ENCODE data around the gene CMSS1.

Gene CMSS1

GRCh38 chr3:100136921-100137320 is 319.3 kb downstream of the CMSS1 start:
- no peak for DNase-seq (ENCODE audit: extremely low spot score)
- CTCF ChIA-PET, result no interaction called here
- POLR2A ChIA-PET, result no interaction called here
- TF ChIP-seq FOXK2 (IDR thresholded peaks at IDR 0.05), result no peak
- no peak for TF ChIP-seq LEF1 (IDR thresholded peaks at IDR 0.05; ENCODE audit: borderline replicate concordance)
- no peak for TF ChIP-seq ZNF384 (IDR thresholded peaks at IDR 0.05)
- no peak for TF ChIP-seq TARDBP (IDR thresholded peaks at IDR 0.05)
- no peak for TF ChIP-seq FOXA1 (IDR thresholded peaks at IDR 0.05)
- TF ChIP-seq SUZ12 (IDR thresholded peaks at IDR 0.05), result no peak
- no peak for TF ChIP-seq HDGF (IDR thresholded peaks at IDR 0.05; ENCODE audit: borderline replicate concordance)
- TF ChIP-seq ARNT (IDR thresholded peaks at IDR 0.05), result no peak
- TF ChIP-seq, protein P1, sequence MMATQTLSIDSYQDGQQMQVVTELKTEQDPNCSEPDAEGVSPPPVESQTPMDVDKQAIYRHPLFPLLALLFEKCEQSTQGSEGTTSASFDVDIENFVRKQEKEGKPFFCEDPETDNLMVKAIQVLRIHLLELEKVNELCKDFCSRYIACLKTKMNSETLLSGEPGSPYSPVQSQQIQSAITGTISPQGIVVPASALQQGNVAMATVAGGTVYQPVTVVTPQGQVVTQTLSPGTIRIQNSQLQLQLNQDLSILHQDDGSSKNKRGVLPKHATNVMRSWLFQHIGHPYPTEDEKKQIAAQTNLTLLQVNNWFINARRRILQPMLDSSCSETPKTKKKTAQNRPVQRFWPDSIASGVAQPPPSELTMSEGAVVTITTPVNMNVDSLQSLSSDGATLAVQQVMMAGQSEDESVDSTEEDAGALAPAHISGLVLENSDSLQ (IDR thresholded peaks at IDR 0.05), result no peak
- no peak for TF ChIP-seq ELF4 (IDR thresholded peaks at IDR 0.05)
- no peak for TF ChIP-seq BHLHE40 (IDR thresholded peaks at IDR 0.05; ENCODE audit: borderline replicate concordance)
- no peak for TF ChIP-seq NFRKB (IDR thresholded peaks at IDR 0.05)
- TF ChIP-seq CTBP1 (IDR thresholded peaks at IDR 0.05; ENCODE audit: borderline replicate concordance), result no peak
- TF ChIP-seq SP1 (IDR thresholded peaks at IDR 0.05), result no peak
- no peak for TF ChIP-seq L3MBTL2 (conservative IDR thresholded peaks at IDR 0.05)
- no peak for TF ChIP-seq FOXM1 (IDR thresholded peaks at IDR 0.05; ENCODE audit: borderline replicate concordance)

DNA sequence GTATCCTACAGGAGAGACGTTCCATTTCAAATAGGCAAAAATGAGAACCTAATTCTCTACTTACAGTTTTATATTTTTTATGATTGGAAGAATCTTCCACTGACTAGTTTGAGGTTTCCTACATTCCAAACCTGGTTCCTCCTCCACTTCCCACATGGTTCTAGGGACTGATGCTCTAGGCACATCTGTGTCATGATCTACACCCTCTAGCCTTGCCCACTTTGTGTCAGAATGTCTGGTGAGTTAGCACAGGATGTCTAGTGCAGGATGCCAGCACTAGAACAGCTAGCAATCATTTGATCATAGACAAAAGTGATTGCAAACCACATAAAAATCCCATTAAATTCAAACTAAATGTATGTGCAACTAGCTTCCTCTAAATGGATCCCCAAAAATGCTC is 323.3 kb downstream of the CMSS1 start:
- POLR2A ChIA-PET, result no interaction called here
- no peak for DNase-seq (ENCODE audit: extremely low spot score)
- CTCF ChIA-PET, result no interaction called here
- no peak for TF ChIP-seq ELF4 (IDR thresholded peaks at IDR 0.05)
- no peak for TF ChIP-seq HDGF (IDR thresholded peaks at IDR 0.05; ENCODE audit: borderline replicate concordance)
- TF ChIP-seq FOXM1 (IDR thresholded peaks at IDR 0.05; ENCODE audit: borderline replicate concordance), result no peak
- no peak for TF ChIP-seq ARNT (IDR thresholded peaks at IDR 0.05)
- TF ChIP-seq SUZ12 (IDR thresholded peaks at IDR 0.05), result no peak
- TF ChIP-seq, protein P1 (IDR thresholded peaks at IDR 0.05), result no peak
- TF ChIP-seq L3MBTL2 (conservative IDR thresholded peaks at IDR 0.05), result no peak
- TF ChIP-seq TARDBP (IDR thresholded peaks at IDR 0.05), result no peak
- no peak for TF ChIP-seq NFRKB (IDR thresholded peaks at IDR 0.05)
- TF ChIP-seq CTBP1 (IDR thresholded peaks at IDR 0.05; ENCODE audit: borderline replicate concordance), result no peak
- no peak for TF ChIP-seq LEF1 (IDR thresholded peaks at IDR 0.05; ENCODE audit: borderline replicate concordance)
- no peak for TF ChIP-seq FOXK2 (IDR thresholded peaks at IDR 0.05)
- no peak for TF ChIP-seq ZNF384 (IDR thresholded peaks at IDR 0.05)
- no peak for TF ChIP-seq FOXA1 (IDR thresholded peaks at IDR 0.05)
- no peak for TF ChIP-seq BHLHE40 (IDR thresholded peaks at IDR 0.05; ENCODE audit: borderline replicate concordance)
- no peak for TF ChIP-seq SP1 (IDR thresholded peaks at IDR 0.05)

DNA sequence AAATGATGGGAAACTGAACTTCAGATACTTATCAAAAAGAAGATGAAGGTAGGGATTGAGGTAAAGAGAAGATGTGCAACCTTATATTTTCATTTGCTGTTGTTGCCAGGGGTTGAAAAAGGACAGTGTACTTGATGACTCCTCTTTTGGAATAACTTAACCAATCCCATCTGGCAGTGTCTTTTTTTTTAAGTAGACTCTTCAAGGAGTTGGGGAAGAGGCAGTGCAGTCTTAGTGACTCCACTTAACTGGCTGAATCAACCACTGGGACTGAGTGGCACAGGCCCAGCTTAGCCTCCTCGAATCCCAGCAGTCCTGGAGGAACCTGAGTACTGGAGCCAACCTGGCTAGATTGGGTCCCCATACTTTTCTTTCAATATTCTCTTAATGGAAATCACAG is 323.9 kb downstream of the CMSS1 start:
- ChIA-PET CTCF (no interaction called here), POLR2A (no interaction called here)
- TF ChIP-seq FOXM1 (IDR thresholded peaks at IDR 0.05; ENCODE audit: borderline replicate concordance) (no peak), SUZ12 (IDR thresholded peaks at IDR 0.05) (no peak), LEF1 (IDR thresholded peaks at IDR 0.05; ENCODE audit: borderline replicate concordance) (no peak), ARNT (IDR thresholded peaks at IDR 0.05) (no peak)
- TF ChIP-seq, protein P1 (IDR thresholded peaks at IDR 0.05), result no peak
- DNase-seq (ENCODE audit: extremely low spot score), result no peak

GRCh38 chr3:100144255-100144866 is 326.7 kb downstream of the CMSS1 start:
- DNase-seq (ENCODE audit: extremely low spot score), result no peak
- ChIA-PET POLR2A (no interaction called here), CTCF (interaction anchor here (0.6 kb wide), 1 partner anchor 38 kb away, joined by 4 read pairs; no protein-coding TSS in a partner anchor)
- TF ChIP-seq FOXK2 (IDR thresholded peaks at IDR 0.05) (no peak), FOXA1 (IDR thresholded peaks at IDR 0.05) (no peak), SP1 (IDR thresholded peaks at IDR 0.05) (no peak), TARDBP (IDR thresholded peaks at IDR 0.05) (no peak), CTBP1 (IDR thresholded peaks at IDR 0.05; ENCODE audit: borderline replicate concordance) (no peak), LEF1 (IDR thresholded peaks at IDR 0.05; ENCODE audit: borderline replicate concordance) (no peak), ZNF384 (IDR thresholded peaks at IDR 0.05) (no peak), NFRKB (IDR thresholded peaks at IDR 0.05) (no peak), SUZ12 (IDR thresholded peaks at IDR 0.05) (no peak), L3MBTL2 (conservative IDR thresholded peaks at IDR 0.05) (no peak), BHLHE40 (IDR thresholded peaks at IDR 0.05; ENCODE audit: borderline replicate concordance) (no peak), HDGF (IDR thresholded peaks at IDR 0.05; ENCODE audit: borderline replicate concordance) (no peak), ELF4 (IDR thresholded peaks at IDR 0.05) (no peak), FOXM1 (IDR thresholded peaks at IDR 0.05; ENCODE audit: borderline replicate concordance) (no peak)
- TF ChIP-seq, protein P1 (IDR thresholded peaks at IDR 0.05), result no peak

DNA sequence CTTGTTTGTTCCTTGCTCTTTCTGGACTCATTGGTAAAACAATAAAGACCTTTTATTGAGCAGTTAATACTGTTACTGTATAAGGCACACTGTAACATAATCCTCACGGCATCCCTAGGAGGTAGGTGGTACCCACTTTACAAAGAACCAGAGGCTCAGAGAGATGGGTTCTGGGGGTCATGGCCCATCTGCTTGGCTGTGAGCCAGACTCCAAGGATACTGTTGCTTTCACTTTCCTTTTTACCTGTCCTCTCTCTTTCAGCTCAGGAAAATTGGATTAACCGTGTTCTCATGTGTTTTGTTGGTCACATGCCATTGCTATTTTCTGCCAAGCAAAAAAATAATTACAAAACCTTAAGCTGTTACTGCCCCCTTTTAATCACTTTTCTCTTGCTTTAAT is 331.5 kb downstream of the CMSS1 start:
- no peak for DNase-seq (ENCODE audit: extremely low spot score)
- CTCF ChIA-PET, result no interaction called here
- TF ChIP-seq NFRKB (IDR thresholded peaks at IDR 0.05) (no peak), L3MBTL2 (conservative IDR thresholded peaks at IDR 0.05) (no peak), ARNT (IDR thresholded peaks at IDR 0.05) (no peak), BHLHE40 (IDR thresholded peaks at IDR 0.05; ENCODE audit: borderline replicate concordance) (no peak), LEF1 (IDR thresholded peaks at IDR 0.05; ENCODE audit: borderline replicate concordance) (no peak), ZNF384 (IDR thresholded peaks at IDR 0.05) (no peak), ELF4 (IDR thresholded peaks at IDR 0.05) (no peak), SUZ12 (IDR thresholded peaks at IDR 0.05) (no peak), TARDBP (IDR thresholded peaks at IDR 0.05) (no peak), HDGF (IDR thresholded peaks at IDR 0.05; ENCODE audit: borderline replicate concordance) (no peak), FOXK2 (IDR thresholded peaks at IDR 0.05) (no peak), FOXA1 (IDR thresholded peaks at IDR 0.05) (no peak), FOXM1 (IDR thresholded peaks at IDR 0.05; ENCODE audit: borderline replicate concordance) (no peak), SP1 (IDR thresholded peaks at IDR 0.05) (no peak)
- TF ChIP-seq, protein P1 (IDR thresholded peaks at IDR 0.05), result no peak
- POLR2A ChIA-PET, result no interaction called here
